Subcutaneous adipose tissue (tissue), 4 donors: ENCODE measurements around the gene AKAP11. TPM values are rescaled to one million over a fixed set of nuclear protein-coding genes. Genes with fewer than 3 reads are reported as not detected.

Source experiments
- total RNA-seq, 4 donors: library from RNA; depleted of rRNA; stranded (reverse); fragments of >200 nt; gene quantifications; one replicate each; pipeline ENCODE4 v1.1.0, GENCODE V29; 2016
- TF ChIP-seq, protein P1 (sequence below): fragments of 450-650 bp; IDR thresholded peaks from one replicate; pipeline ENCODE4 v1.5.1; 2016; ENCODE audit warnings: low read depth, mild to moderate bottlenecking, control low read depth, antibody characterized with exemption, moderate library complexity

AKAP11 gene
- total RNA-seq, 4 donors from 2014 or later = 34.1 to 50.9 (median 39.2) TPM

DNA sequence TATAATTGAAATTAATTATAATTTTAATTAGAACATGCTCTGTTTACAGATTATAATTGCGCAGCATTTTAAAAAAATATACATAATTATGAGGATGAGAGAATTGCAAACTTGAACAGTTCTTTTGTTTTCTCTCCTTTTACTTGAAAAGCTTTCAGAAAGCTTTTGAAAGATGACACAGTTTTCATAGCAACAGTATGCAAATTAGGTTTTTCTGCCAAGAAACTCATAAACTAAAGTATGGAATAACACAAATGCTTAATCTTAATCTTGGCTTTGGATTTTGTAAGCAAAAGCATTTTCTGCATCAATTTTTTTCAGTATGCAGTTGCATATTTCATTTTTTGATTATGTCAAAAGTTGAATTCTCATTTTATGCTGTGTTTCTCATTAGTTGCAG lies 32.8 kb upstream of the AKAP11 start:
- TF ChIP-seq, protein P1, sequence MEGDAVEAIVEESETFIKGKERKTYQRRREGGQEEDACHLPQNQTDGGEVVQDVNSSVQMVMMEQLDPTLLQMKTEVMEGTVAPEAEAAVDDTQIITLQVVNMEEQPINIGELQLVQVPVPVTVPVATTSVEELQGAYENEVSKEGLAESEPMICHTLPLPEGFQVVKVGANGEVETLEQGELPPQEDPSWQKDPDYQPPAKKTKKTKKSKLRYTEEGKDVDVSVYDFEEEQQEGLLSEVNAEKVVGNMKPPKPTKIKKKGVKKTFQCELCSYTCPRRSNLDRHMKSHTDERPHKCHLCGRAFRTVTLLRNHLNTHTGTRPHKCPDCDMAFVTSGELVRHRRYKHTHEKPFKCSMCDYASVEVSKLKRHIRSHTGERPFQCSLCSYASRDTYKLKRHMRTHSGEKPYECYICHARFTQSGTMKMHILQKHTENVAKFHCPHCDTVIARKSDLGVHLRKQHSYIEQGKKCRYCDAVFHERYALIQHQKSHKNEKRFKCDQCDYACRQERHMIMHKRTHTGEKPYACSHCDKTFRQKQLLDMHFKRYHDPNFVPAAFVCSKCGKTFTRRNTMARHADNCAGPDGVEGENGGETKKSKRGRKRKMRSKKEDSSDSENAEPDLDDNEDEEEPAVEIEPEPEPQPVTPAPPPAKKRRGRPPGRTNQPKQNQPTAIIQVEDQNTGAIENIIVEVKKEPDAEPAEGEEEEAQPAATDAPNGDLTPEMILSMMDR = no peak

DNA sequence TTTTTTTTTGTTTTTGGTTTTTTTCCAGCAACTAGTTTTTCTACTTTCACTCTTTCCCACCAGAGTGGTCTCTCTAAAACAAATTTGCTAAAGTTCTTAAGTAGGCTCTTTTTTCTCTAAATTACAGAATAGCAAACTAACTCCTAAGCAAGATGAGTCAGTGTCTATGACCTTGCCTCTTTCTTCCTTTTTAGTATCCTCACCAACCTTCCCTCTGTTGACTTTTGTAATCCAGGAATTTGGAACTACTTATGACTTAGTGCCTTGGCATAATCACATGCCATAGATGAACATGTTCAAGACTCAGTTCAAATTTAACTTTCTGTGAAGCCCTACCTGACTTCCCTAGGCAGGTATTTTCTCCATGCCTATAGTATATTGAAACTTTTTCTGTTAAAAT lies 32.3 kb upstream of the AKAP11 start:
- TF ChIP-seq, protein P1 = no peak

DNA sequence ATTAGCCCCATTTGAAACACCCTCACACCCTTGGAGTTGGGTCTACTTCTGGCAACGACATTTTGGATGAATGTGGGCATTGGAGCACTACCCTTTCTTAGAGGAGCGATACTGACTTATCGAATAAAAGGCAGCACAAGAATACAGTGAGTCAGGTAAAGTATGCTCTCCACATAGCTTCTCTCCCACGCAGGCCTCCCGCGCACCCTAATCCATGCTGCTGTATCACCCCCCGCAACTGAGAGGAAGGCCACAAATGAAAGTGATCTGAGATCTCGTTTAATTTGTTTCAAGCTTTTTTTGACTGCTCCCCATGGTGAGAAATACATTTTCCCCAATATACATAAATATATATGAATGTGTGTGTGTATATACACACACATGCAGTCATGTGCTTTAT lies 25.4 kb upstream of the AKAP11 start:
- TF ChIP-seq, protein P1 = no peak

DNA sequence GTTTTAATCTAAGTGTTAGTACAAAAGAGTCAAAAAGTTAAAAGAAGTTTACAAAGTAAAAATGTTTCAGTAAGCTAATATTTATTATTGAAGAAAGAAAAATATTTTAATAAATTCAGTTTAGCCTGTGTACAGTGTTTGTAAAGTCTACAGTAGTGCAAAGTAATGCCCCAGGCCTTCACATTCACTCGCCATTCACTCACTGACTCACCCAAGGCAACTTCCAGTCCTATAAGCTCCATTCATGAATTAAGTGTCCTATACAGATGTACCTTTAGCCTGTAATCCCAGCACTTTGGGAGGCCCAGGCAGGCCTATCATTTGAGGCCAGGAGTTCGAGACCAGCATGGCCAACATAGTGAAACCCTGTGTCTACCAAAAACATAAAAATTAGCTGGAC lies 24.1 kb upstream of the AKAP11 start:
- TF ChIP-seq, protein P1 = no peak

DNA sequence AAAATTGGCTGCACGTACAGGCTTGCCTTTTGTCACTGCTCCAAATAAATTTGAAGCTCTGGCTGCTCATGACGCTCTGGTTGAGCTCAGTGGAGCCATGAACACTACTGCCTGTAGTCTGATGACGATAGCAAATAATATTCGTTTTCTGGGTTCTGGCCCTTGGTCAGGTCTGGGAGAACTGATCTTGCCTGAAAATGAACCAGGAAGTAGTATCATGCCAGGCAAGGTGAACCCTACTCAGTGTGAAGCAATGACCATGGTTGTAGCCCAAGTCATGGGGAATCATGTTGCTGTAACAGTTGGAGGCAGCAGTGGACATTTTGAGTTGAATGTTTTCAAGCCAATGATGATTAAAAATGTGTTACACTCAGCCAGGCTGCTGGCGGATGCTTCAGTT lies 16.1 kb upstream of the AKAP11 start:
- TF ChIP-seq, protein P1 = no peak

DNA sequence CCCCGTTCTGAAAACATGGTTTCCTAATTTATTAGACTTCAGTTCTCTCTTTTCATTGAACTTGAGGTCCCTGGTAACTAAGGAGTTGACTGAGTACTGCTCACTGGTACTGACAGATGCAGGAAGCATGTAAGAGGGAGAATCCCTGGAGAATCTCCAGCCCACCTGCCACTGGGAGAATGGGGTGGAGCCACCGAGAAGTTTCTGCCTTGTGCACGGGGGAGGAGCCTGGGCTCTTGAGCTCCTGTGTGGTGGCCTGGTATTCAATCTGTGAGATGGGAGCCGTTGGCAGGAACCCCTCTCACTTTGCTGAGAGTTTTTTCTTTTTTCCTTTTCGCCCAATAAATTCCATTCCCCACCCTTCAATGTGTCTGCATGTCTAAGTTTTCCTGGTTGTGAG lies 13.2 kb upstream of the AKAP11 start:
- TF ChIP-seq, protein P1 = no peak

DNA sequence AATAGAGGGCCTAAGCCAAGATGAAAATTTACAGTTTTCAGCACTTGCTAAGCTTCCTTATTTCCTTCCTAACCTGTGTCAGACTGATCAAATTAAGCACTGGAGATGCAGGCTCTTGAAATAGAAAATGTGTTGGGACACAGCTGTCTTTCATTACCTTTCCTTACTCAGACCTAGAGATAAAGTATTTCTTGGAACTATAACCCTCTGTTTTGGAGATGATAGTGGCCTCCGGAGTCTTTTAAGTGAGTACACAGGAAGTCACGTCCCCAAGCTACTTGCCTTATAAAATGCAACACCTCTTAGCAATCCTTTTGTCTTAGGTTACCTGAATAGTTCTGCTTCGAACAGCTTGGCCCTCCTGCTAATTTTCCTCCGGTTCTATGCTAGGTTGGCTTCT lies 12.4 kb upstream of the AKAP11 start:
- TF ChIP-seq, protein P1 = no peak
